Common myeloid progenitor, CD34-positive (primary cell): ENCODE results near the gene TRPM6.

Source experiments
- CTCF ChIA-PET: fragments of 350-600 bp; sonication (Branson Sonifier 250); formaldehyde crosslinking; loops from one replicate; lab custom pipeline; 2021; ENCODE audit warnings: antibody characterized with exemption; lab: Charles Lee
- POLR2A ChIA-PET: fragments of 350-600 bp; sonication (Branson Sonifier 250); formaldehyde crosslinking; loops from one replicate; lab custom pipeline; 2021; ENCODE audit warnings: antibody characterized with exemption; lab: Charles Lee
- DNase-seq, 3 donors: peaks; one replicate each; pipeline versions ENCODE4 v3.0.0 to v3.0.0-alpha.2; 2013
- H3K27ac ChIP-seq, 2 experiments: 1 replicate in 1 of 2; 2 replicates in 1 of 2; pipeline ENCODE4 v1.7.0; 2013; ENCODE audit warnings: inconsistent platforms in 2 of 2, low read length in 2 of 2, mild to moderate bottlenecking in 2 of 2, low read depth in 1 of 2, moderate library complexity in 1 of 2; ENCODE audit not compliant: severe bottlenecking in 2 of 2, insufficient read depth in 1 of 2, poor library complexity in 1 of 2
- H3K27me3 ChIP-seq, 5 experiments: replicated peaks in 2 of 5; 1 replicate in 3 of 5; 2 replicates in 2 of 5; pipeline versions ENCODE4 v1.6.1 to v1.7.0; 2013; ENCODE audit warnings: low read length in 4 of 5, mild to moderate bottlenecking in 2 of 5, moderate library complexity in 2 of 5, inconsistent platforms in 1 of 5; ENCODE audit not compliant: insufficient read depth in 5 of 5, control insufficient read depth in 4 of 5
- H3K36me3 ChIP-seq, 4 experiments: 1 replicate in 2 of 4; 2 replicates in 2 of 4; pipeline versions ENCODE4 v1.6.1 to v1.7.0; 2013; ENCODE audit warnings: low read length in 3 of 4, control low read depth in 1 of 4, mild to moderate bottlenecking in 1 of 4; ENCODE audit not compliant: control insufficient read depth in 4 of 4, insufficient read depth in 4 of 4
- H3K4me1 ChIP-seq, 4 experiments: 1 replicate in 3 of 4; 2 replicates in 1 of 4; pipeline versions ENCODE4 v1.6.1 to v1.7.1; 2013; ENCODE audit warnings: low read length in 3 of 4, mild to moderate bottlenecking in 3 of 4, control low read depth in 1 of 4, inconsistent platforms in 1 of 4, moderate library complexity in 1 of 4; ENCODE audit not compliant: control insufficient read depth in 4 of 4, insufficient read depth in 4 of 4; ENCODE audit errors: control extremely low read depth in 1 of 4
- H3K4me3 ChIP-seq, 7 experiments: 1 replicate in 4 of 7; 2 replicates in 3 of 7; pipeline versions ENCODE4 v1.5.1 to v1.7.0; 2013; ENCODE audit warnings: mild to moderate bottlenecking in 7 of 7, low read length in 6 of 7, moderate library complexity in 6 of 7, inconsistent platforms in 2 of 7, low read depth in 2 of 7, control low read depth in 1 of 7; ENCODE audit not compliant: insufficient read depth in 4 of 7, control insufficient read depth in 1 of 7; ENCODE audit errors: extremely low read depth in 1 of 7
- H3K9me3 ChIP-seq, 5 experiments: 1 replicate in 4 of 5; 2 replicates in 1 of 5; pipeline versions ENCODE4 v1.6.1 to v1.7.1; 2013; ENCODE audit warnings: low read length in 4 of 5, mild to moderate bottlenecking in 2 of 5, inconsistent platforms in 1 of 5, low read depth in 1 of 5, moderate library complexity in 1 of 5; ENCODE audit not compliant: control insufficient read depth in 4 of 5, insufficient read depth in 2 of 5; ENCODE audit errors: control extremely low read depth in 1 of 5
- WGBS: methylation state at CpG from one replicate; pipeline ENCODE4 v1.1.5; 2013; ENCODE audit not compliant: insufficient coverage; 5-methylcytosine and 5-hydroxymethylcytosine counted together

TRPM6 gene

GRCh38 chr9:74742792-74743730 is 144.7 kb downstream of the TRPM6 start:
- Histone ChIP-seq H3K27ac (no peak overlapping the region), H3K4me1 (no peaks in the 10 kb centered on the region), H3K36me3 (peaks cover 0 to 2% (median 0%) of the 10 kb centered on the region in 4 experiments), H3K27me3 (peaks cover 0 to 12% (median 8%) of the 10 kb centered on the region in 5 experiments), H3K9me3 (no peaks in the 10 kb centered on the region), H3K4me3 (no peak overlapping the region)
- 7% methylated on average over 5 of the region's 8 CpGs for WGBS
- POLR2A ChIA-PET, result no interaction called here
- peak; percentile 7 to 45 (median 32) for DNase-seq
- CTCF ChIA-PET, result interaction anchor here (0.6 to 1.7 kb wide), 5 partner anchors 8 to 437 kb away, joined by 3 to 5 read pairs (median 3); no protein-coding TSS in a partner anchor

DNA sequence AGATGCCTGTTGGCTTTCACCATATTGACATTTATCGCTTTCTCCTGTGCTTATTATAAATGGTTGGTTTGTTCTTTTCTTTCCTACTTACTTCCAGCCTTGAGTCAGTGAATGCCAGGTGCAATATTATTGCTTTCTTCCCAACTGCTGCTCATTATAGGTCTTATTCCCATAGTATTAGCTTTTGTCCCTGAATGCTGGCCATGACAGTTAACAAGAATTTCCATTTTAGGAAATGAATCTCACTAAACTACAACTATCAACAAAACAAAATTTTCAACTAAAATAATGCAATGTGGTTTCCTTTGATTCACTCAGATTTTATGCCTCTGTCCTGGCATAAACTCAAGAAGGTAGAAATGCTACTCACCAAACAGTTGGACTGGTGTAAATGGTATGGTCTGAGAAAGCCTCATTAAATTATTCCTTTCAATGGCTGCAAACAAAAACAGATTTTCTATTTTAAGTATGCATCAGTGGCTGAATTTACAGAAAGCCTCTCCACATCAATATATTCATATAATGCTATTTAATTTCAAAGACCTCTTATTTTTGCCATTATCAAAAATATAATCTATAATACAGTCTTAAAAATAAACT is 145.4 kb downstream of the TRPM6 start:
- no CpG with 5 or more reads among the region's 1 CpG for WGBS
- POLR2A ChIA-PET, result no interaction called here

DNA sequence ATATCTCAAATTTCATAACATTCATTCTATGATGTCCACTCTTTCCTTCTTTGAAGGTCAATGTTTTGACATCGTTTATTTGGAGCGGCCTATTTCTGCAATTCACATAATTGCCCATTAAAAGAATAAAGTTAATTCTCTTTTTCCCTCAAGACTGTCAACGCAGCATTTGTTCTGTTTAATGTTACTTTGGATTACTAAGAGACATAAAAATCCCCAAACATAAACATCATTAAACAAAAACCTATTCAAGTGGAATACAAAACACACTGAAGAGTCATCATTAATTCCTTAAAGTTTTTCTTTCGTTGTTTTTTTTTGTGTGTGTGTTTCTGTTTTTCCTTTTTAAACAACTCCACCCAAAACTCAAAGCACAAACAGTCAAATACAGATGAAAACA is 151.1 kb downstream of the TRPM6 start:
- H3K27ac ChIP-seq, result no peak overlapping the region
- no peak overlapping the region for H3K4me3 ChIP-seq
- ChIA-PET POLR2A (no interaction called here), CTCF (no interaction called here)
- H3K9me3 ChIP-seq, result no peaks in the 10 kb centered on the region
- no peaks in the 10 kb centered on the region for H3K36me3 ChIP-seq
- peaks cover 0 to 4% (median 0%) of the 10 kb centered on the region in 5 experiments for H3K27me3 ChIP-seq
- whole genome bisulfite sequencing, result 100% methylated on average over 2 of the region's 4 CpGs
- no peak for DNase-seq
- no peaks in the 10 kb centered on the region for H3K4me1 ChIP-seq

More for the DNA sequence above, 145.4 kb downstream of the TRPM6 start:
- H3K27ac ChIP-seq, result no peak overlapping the region
- peaks cover 0 to 1% (median 0%) of the 10 kb centered on the region in 4 experiments for H3K36me3 ChIP-seq
- H3K4me3 ChIP-seq, result no peak overlapping the region
- peaks cover 0 to 12% (median 8%) of the 10 kb centered on the region in 5 experiments for H3K27me3 ChIP-seq
- no peaks in the 10 kb centered on the region for H3K4me1 ChIP-seq
- no peaks in the 10 kb centered on the region for H3K9me3 ChIP-seq
- CTCF ChIA-PET, result no interaction called here
- DNase-seq, result no peak

- Histone ChIP-seq H3K4me1 (no peaks in the 10 kb centered on the region), H3K9me3 (no peaks in the 10 kb centered on the region), H3K4me3 (no peak overlapping the region), H3K27ac (no peak overlapping the region), H3K36me3 (no peaks in the 10 kb centered on the region), H3K27me3 (peaks cover 0 to 4% (median 0%) of the 10 kb centered on the region in 5 experiments)
- WGBS, result 90% methylated on average over 4 of the region's 4 CpGs
- no peak for DNase-seq
- ChIA-PET POLR2A (no interaction called here), CTCF (interaction anchor here (1.0 kb wide), 1 partner anchor 8 kb away, joined by 3 read pairs; no protein-coding TSS in a partner anchor)
Measured at GRCh38 chr9:74735761-74736160, 152.0 kb downstream of the TRPM6 start.

GRCh38 chr9:74729136-74729695 is 158.5 kb downstream of the TRPM6 start:
- Histone ChIP-seq H3K27ac (no peak overlapping the region), H3K4me3 (no peak overlapping the region), H3K9me3 (no peaks in the 10 kb centered on the region), H3K36me3 (no peaks in the 10 kb centered on the region), H3K4me1 (no peaks in the 10 kb centered on the region), H3K27me3 (peaks cover 0 to 2% (median 0%) of the 10 kb centered on the region in 5 experiments)
- POLR2A ChIA-PET, result no interaction called here
- WGBS, result 84% methylated on average over 9 of the region's 9 CpGs
- no peak for DNase-seq
- CTCF ChIA-PET, result no interaction called here

GRCh38 chr9:74728176-74728575 is 159.5 kb downstream of the TRPM6 start:
- no peaks in the 10 kb centered on the region for H3K9me3 ChIP-seq
- peaks cover 0 to 2% (median 0%) of the 10 kb centered on the region in 5 experiments for H3K27me3 ChIP-seq
- POLR2A ChIA-PET, result no interaction called here
- H3K27ac ChIP-seq, result no peak overlapping the region
- no peaks in the 10 kb centered on the region for H3K4me1 ChIP-seq
- H3K36me3 ChIP-seq, result no peaks in the 10 kb centered on the region
- CTCF ChIA-PET, result no interaction called here
- 92% methylated on average over 5 of the region's 7 CpGs for WGBS
- DNase-seq, result no peak
- H3K4me3 ChIP-seq, result no peak overlapping the region
